ENCODE measurements around the gene KPNA2.

- TF ChIP-seq, protein P1, sequence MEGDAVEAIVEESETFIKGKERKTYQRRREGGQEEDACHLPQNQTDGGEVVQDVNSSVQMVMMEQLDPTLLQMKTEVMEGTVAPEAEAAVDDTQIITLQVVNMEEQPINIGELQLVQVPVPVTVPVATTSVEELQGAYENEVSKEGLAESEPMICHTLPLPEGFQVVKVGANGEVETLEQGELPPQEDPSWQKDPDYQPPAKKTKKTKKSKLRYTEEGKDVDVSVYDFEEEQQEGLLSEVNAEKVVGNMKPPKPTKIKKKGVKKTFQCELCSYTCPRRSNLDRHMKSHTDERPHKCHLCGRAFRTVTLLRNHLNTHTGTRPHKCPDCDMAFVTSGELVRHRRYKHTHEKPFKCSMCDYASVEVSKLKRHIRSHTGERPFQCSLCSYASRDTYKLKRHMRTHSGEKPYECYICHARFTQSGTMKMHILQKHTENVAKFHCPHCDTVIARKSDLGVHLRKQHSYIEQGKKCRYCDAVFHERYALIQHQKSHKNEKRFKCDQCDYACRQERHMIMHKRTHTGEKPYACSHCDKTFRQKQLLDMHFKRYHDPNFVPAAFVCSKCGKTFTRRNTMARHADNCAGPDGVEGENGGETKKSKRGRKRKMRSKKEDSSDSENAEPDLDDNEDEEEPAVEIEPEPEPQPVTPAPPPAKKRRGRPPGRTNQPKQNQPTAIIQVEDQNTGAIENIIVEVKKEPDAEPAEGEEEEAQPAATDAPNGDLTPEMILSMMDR (conservative IDR thresholded peaks at IDR 0.05 in 1 of 2, IDR thresholded peaks at IDR 0.05 in 1 of 2; ENCODE audit: extremely low read depth in 1 of 2, insufficient read depth in 1 of 2, low read depth in 1 of 2, low read length in 2 of 2), result no peak
- TF ChIP-seq EZH2 (IDR thresholded peaks at IDR 0.05; ENCODE audit: borderline replicate concordance, low read length), result no peak
Measured at GRCh38 chr17:68035131-68035522, 408 bp upstream of the KPNA2 start.
